ENCODE results near the gene KCNF1.

KCNF1 gene

GRCh38 chr2:10908195-10908594 is 3.5 kb upstream of the KCNF1 start:
- H3K4me1 Mint-ChIP-seq, result peaks cover 12% of the 10 kb centered on the region
- peaks cover 57% of the 10 kb centered on the region for H3K27me3 Mint-ChIP-seq (ENCODE audit: low read depth, poor library complexity)
- H3K27ac Mint-ChIP-seq, result no peak overlapping the region
- peaks cover 7% of the 10 kb centered on the region for H3K36me3 Mint-ChIP-seq (ENCODE audit: low read depth)
- no peak overlapping the region for H3K4me3 Mint-ChIP-seq
- TF ChIP-seq, protein P1, sequence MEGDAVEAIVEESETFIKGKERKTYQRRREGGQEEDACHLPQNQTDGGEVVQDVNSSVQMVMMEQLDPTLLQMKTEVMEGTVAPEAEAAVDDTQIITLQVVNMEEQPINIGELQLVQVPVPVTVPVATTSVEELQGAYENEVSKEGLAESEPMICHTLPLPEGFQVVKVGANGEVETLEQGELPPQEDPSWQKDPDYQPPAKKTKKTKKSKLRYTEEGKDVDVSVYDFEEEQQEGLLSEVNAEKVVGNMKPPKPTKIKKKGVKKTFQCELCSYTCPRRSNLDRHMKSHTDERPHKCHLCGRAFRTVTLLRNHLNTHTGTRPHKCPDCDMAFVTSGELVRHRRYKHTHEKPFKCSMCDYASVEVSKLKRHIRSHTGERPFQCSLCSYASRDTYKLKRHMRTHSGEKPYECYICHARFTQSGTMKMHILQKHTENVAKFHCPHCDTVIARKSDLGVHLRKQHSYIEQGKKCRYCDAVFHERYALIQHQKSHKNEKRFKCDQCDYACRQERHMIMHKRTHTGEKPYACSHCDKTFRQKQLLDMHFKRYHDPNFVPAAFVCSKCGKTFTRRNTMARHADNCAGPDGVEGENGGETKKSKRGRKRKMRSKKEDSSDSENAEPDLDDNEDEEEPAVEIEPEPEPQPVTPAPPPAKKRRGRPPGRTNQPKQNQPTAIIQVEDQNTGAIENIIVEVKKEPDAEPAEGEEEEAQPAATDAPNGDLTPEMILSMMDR (IDR thresholded peaks at IDR 0.05), result no peak
- no peak for DNase-seq
- H3K9me3 Mint-ChIP-seq, result peaks cover 19% of the 10 kb centered on the region

DNA sequence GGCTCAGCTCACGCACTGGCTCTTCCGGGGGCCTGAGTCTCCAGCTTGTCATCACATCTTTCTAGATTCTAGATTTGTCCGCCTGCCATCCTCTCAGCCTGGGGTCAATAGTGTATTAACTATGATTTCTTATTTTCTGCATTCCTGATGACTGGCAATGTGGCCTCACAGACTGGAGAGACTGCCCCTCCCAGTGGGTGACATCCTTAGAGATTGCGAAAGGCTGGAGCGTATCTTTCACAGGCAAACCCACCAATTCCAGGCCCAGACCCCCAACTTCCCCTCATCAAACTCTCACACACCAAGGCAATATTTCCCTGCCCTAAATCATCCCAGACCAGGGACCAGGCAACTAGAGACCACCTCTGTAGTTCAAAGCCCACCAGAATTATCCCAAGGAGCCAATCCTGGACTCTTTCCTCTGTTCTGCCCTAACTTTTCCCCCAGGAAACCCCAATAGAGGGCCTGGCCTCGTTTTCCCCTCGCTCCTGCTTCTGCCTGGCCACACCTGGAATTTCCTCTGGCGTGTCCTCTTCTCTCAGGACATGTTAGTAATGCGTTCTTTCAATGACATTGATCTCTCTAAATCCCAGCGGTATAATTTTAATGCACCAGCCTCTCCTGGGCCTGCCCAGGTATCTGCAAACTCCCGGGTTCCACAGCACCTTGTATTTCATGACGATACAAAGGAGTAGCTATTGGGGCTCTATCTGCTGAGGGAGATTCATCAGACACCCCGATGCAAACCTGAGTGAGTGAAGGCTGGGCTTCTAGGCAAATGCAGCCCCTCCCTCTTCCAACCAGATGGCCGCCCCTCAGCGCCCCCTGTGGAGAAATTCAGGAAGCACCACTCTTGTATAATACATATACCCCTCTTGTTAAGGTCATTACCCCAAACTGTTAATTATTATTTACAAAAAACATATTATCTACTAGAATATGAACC is 2.4 kb upstream of the KCNF1 start:
- TF ChIP-seq, protein P1 (IDR thresholded peaks at IDR 0.05), result peak; percentile 80
- Mint-ChIP-seq H3K9me3 (peaks cover 11% of the 10 kb centered on the region), H3K4me1 (peaks cover 12% of the 10 kb centered on the region), H3K27me3 (ENCODE audit: low read depth, poor library complexity) (peaks cover 64% of the 10 kb centered on the region), H3K27ac (no peak overlapping the region), H3K4me3 (no peak overlapping the region), H3K36me3 (ENCODE audit: low read depth) (peaks cover 3% of the 10 kb centered on the region)
- peak; percentile 77 for DNase-seq

DNA sequence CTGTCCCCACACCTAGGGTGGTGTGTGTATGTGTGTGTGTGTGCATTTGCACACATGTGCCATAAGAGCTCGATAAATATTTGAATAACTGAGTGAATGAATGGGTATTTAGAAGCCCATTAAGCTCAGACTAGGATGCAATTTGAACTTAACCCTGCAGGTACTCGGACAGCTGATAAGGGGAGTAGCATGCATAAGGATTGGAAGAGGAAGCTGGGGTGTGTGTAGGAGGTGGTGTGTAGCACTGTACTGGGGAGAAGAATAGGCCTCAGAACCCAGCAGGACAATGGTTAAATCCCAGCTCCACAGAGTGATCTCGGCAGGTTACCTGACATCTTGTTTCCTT is 1.8 kb upstream of the KCNF1 start:
- Mint-ChIP-seq H3K36me3 (ENCODE audit: low read depth) (no peaks in the 10 kb centered on the region), H3K9me3 (peaks cover 7% of the 10 kb centered on the region), H3K27me3 (ENCODE audit: low read depth, poor library complexity) (peaks cover 64% of the 10 kb centered on the region), H3K4me3 (no peak overlapping the region), H3K4me1 (peaks cover 12% of the 10 kb centered on the region), H3K27ac (no peak overlapping the region)
- TF ChIP-seq, protein P1 (IDR thresholded peaks at IDR 0.05), result no peak
- DNase-seq, result no peak

GRCh38 chr2:10910625-10911024 is 1.1 kb upstream of the KCNF1 start:
- no peak for DNase-seq
- TF ChIP-seq, protein P1 (IDR thresholded peaks at IDR 0.05), result no peak
- Mint-ChIP-seq H3K36me3 (ENCODE audit: low read depth) (no peaks in the 10 kb centered on the region), H3K9me3 (peaks cover 7% of the 10 kb centered on the region), H3K27ac (no peak overlapping the region), H3K27me3 (ENCODE audit: low read depth, poor library complexity) (peaks cover 68% of the 10 kb centered on the region), H3K4me3 (peak overlapping the region; percentile 70), H3K4me1 (peaks cover 18% of the 10 kb centered on the region)

DNA sequence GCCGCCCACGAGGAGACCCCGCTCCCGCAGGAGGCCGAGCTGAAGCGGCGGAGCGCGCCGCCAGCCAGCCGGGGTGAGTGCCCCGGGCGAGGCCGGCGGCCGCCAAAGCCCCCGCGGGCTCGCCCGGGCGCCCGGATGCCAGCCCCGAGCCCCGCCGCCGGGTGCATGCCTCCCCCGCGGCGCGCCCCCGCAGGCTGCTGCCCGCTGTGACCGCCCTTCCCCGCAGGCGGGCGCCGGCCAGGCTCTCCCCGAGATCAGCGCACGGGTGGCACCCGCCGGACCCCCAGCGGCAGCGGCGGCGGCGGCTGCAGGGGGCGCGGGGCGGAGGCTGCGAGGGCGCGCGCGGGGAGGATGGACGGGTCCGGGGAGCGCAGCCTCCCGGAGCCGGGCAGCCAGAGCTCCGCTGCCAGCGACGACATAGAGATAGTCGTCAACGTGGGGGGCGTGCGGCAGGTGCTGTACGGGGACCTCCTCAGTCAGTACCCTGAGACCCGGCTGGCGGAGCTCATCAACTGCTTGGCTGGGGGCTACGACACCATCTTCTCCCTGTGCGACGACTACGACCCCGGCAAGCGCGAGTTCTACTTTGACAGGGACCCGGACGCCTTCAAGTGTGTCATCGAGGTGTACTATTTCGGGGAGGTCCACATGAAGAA is 470 bp downstream of the KCNF1 start:
- H3K27ac Mint-ChIP-seq, result no peak overlapping the region
- peak; percentile 58 for DNase-seq

More for the DNA sequence above, 470 bp downstream of the KCNF1 start:
- Mint-ChIP-seq H3K36me3 (ENCODE audit: low read depth) (no peaks in the 10 kb centered on the region), H3K4me3 (peak overlapping the region; percentile 79), H3K4me1 (peaks cover 34% of the 10 kb centered on the region), H3K27me3 (ENCODE audit: low read depth, poor library complexity) (peaks cover 70% of the 10 kb centered on the region), H3K9me3 (peaks cover 7% of the 10 kb centered on the region)
- TF ChIP-seq, protein P1 (IDR thresholded peaks at IDR 0.05), result no peak

Data from nephron progenitor cell (in vitro differentiated cells).